ENCODE measurements around the gene CREB3L1.
A peak's percentile ranks its signal among the peaks of the same experiment; 100 is the strongest.

CREB3L1 gene

DNA sequence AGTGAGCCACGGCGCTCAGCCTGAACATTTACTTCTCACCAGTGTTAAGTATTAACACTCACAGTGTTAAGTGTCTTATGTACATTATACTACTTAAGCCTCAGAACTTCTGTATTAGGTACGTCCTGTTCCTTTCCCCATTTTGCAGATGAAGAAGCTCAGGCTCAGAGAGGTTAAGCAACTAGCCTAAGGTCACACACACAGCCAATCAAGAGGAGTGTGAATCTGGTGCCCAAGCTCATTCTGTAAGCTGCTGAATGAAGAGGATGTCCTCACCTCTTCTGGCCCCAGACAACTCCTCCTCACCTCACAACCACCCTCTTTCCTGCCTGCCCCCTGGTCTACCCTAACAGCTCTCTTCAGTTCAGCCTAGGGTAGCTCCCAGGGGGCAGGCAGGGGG lies 29.9 kb downstream of the CREB3L1 start:
- POLR2A ChIA-PET = interaction anchor here (0.9 kb wide), 1 partner anchor 10 kb away, joined by 3 read pairs; no protein-coding TSS in a partner anchor
- H3K4me3 ChIP-seq (ENCODE audit: low read depth, low read length) = no peak overlapping the region
- TF ChIP-seq CTCF (IDR thresholded peaks at IDR 0.05; ENCODE audit: insufficient read depth, low read length, missing control alignments) = no peak
- no peak for DNase-seq (ENCODE audit: low read depth, low spot score)
- CTCF ChIA-PET = interaction anchor here (0.9 to 20.0 kb wide), 16 partner anchors 8 to 536 kb away, joined by 3 to 661 read pairs (median 9); partner anchors contain the start of gene CREB3L1

DNA sequence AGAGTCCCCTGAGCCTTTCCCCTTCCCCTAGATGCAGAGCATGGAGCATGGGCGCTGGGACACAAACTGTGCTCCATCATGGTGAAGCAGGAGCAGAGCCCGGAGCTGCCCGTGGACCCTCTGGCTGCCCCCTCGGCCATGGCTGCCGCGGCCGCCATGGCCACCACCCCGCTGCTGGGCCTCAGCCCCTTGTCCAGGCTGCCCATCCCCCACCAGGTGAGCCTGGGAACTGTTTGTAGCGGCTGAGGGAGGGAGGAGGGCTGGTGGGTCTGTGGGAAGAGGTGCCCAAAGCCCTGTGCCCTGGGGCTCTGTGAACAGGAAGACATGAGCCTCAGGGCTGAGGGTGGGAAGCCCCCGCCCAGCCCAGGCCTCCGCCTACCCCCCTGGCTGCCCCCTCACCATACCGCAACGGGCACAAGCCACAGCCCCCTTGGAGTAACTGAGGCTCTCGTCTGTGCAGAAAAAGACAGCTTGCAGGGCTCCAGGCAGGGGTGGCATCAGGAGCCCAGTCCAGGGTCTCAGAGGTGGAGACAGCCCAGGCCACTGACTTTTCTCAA lies 30.4 kb downstream of the CREB3L1 start:
- no peak for DNase-seq (ENCODE audit: low read depth, low spot score)
- ChIA-PET CTCF (interaction anchor here (0.8 to 20.0 kb wide), 17 partner anchors 8 to 185 kb away, joined by 3 to 661 read pairs (median 7); partner anchors contain the start of gene CREB3L1), POLR2A (interaction anchor here (0.9 kb wide), 1 partner anchor 9 kb away, joined by 3 read pairs; no protein-coding TSS in a partner anchor)
- TF ChIP-seq CTCF (IDR thresholded peaks at IDR 0.05; ENCODE audit: insufficient read depth, low read length, missing control alignments) = no peak
- no peak overlapping the region for H3K4me3 ChIP-seq (ENCODE audit: low read depth, low read length)

- POLR2A ChIA-PET = no interaction called here
- TF ChIP-seq CTCF (IDR thresholded peaks at IDR 0.05; ENCODE audit: insufficient read depth, low read length, missing control alignments) = peak; percentile 86
- DNase-seq (ENCODE audit: low read depth, low spot score) = no peak
Measured at GRCh38 chr11:46308631-46309419, 31.4 kb downstream of the CREB3L1 start.

GRCh38 chr11:46309814-46310259 lies 32.4 kb downstream of the CREB3L1 start:
- no peak for TF ChIP-seq CTCF (IDR thresholded peaks at IDR 0.05; ENCODE audit: insufficient read depth, low read length, missing control alignments)
- ChIA-PET POLR2A (no interaction called here), CTCF (interaction anchor here (0.9 to 20.0 kb wide), 16 partner anchors 8 to 206 kb away, joined by 3 to 661 read pairs (median 4); partner anchors contain the start of genes CREB3L1 and DGKZ)

More at GRCh38 chr11:46308631-46309419, 31.4 kb downstream of the CREB3L1 start:
- CTCF ChIA-PET = interaction anchor here (0.7 to 20.0 kb wide), 21 partner anchors 9 to 205 kb away, joined by 3 to 661 read pairs (median 5); partner anchors contain the start of gene CREB3L1
- no peak overlapping the region for H3K4me3 ChIP-seq (ENCODE audit: low read depth, low read length)

DNA sequence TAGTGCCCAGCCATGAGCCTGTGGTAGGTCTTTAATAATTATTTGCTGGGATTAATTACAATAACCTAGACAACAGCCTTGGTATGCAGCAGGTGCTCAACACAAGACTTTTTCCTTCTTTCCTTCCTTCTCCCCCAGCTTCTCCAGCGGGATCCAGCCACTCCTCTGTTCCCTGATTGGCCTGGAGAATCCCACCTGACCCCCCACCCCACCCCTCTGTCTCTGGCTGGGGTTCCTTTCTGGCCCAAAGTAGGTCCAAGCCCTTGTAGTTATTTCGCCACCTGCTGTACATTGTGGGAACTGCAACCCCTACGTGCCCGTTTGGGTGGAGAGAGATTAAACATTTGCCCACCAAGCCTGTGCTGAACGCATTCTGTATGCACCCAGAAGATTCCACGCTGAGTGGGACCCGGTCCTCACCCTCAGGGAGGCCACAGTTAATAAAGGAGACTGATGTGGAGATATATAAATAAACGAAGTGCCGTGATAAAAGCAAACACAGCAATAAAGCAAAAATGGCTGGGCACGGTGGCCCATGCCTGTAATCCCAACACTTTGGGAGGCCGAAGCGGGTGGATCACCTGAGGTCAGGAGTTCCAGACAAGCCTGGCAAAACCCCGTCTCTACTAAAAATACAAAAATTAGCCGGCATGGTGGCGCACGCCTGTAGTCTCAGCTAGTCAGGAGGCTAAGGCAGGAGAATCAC lies 37.7 kb downstream of the CREB3L1 start:
- ChIA-PET POLR2A (interaction anchor here (0.9 to 1.6 kb wide), 3 partner anchors 72 to 77 kb away, joined by 3 to 4 read pairs (median 4); no protein-coding TSS in a partner anchor), CTCF (interaction anchor here (0.8 to 20.0 kb wide), 17 partner anchors 8 to 192 kb away, joined by 3 to 661 read pairs (median 5); partner anchors contain the start of gene CREB3L1)
- TF ChIP-seq CTCF (IDR thresholded peaks at IDR 0.05; ENCODE audit: insufficient read depth, low read length, missing control alignments) = peak; percentile 71
- no peak overlapping the region for H3K4me3 ChIP-seq (ENCODE audit: low read depth, low read length)
- DNase-seq (ENCODE audit: low read depth, low spot score) = no peak

More at GRCh38 chr11:46309814-46310259, 32.4 kb downstream of the CREB3L1 start:
- DNase-seq (ENCODE audit: low read depth, low spot score) = no peak
- H3K4me3 ChIP-seq (ENCODE audit: low read depth, low read length) = no peak overlapping the region
